K562 (cell line): ENCODE data around the gene CRB2. TPM values are rescaled to one million over a fixed set of nuclear protein-coding genes. Genes with fewer than 3 reads are reported as not detected.

Experiments
- DIDO1 ChIP-seq: fragments of 450-650 bp; IDR thresholded peaks from 2 replicates; pipeline ENCODE4 v1.6.1; 2016; ENCODE audit warnings: low read depth, missing biosample characterization, missing genetic modification characterization
- KLF10 ChIP-seq: fragments of 250-450 bp; sonication (Bioruptor Pico); IDR thresholded peaks from 2 replicates; pipeline ENCODE4 v1.6.1; 2021; ENCODE audit warnings: matching md5 sums
- POLR2A ChIP-seq: fragments of 450-650 bp; conservative IDR thresholded peaks from 2 replicates; pipeline ENCODE4 v1.6.1; 2016
- SRSF3 ChIP-seq: fragments of 200-400 bp; formaldehyde crosslinking; IDR thresholded peaks from 2 replicates; pipeline ENCODE4 v1.6.1; 2016; ENCODE audit warnings: mild to moderate bottlenecking, low read length, moderate library complexity; ENCODE audit not compliant: insufficient read depth
- ZNF445 ChIP-seq: fragments of 250-450 bp; sonication (Bioruptor Pico); IDR thresholded peaks from 2 replicates; pipeline ENCODE4 v1.4.0; 2020; ENCODE audit warnings: low read depth, mild to moderate bottlenecking, moderate library complexity
- polyA plus RNA-seq, 8 experiments: library from polyadenylated mRNA; depleted of rRNA in 4 of 8; stranded (reverse) in 5 of 8; unstranded in 3 of 8; fragments of >200 nt; fragmentation: Nextera tagmentation in 2 of 8; fragmentation: Illumina TruSeq in 1 of 8; extraction: Ambion mirVana in 2 of 8; extraction: Trizol in 1 of 8; gene quantifications; 2 replicates each; pipeline versions ENCODE4 v1.2.1 to v1.2.3, GENCODE V29; 2011 to 2014; ENCODE audit warnings: inconsistent platforms in 1 of 8, missing spikeins in 1 of 8
- total RNA-seq, 7 experiments: library from RNA; depleted of rRNA in 6 of 7; stranded (reverse); fragments of >200 nt in 6 of 7; fragmentation: Illumina TruSeq in 2 of 7; extraction: Trizol in 2 of 7; gene quantifications; 2 replicates each; pipeline versions ENCODE4 v1.2.1 to v1.2.3, GENCODE V29; 2011 to 2021; ENCODE audit warnings: low replicate concordance in 1 of 7
- TF ChIP-seq, protein P1 (sequence below), 2 experiments: fragments of 450-650 bp in 1 of 2; sonication (generic) in 1 of 2; formaldehyde crosslinking in 1 of 2; IDR thresholded peaks; 2 replicates each; pipeline versions ENCODE4 v1.7.1 to v1.9.0; 2016 to 2022; ENCODE audit warnings: inconsistent platforms in 1 of 2, mild to moderate bottlenecking in 1 of 2, missing genetic modification reagents in 1 of 2
- TF ChIP-seq, protein P2 (sequence below): fragments of 450-650 bp; IDR thresholded peaks from 2 replicates; pipeline ENCODE4 v1.7.0; 2016; ENCODE audit warnings: borderline replicate concordance
- TF ChIP-seq, protein P3 (sequence below): fragments of 250-450 bp; sonication (Bioruptor Pico); IDR thresholded peaks from 2 replicates; pipeline ENCODE4 v1.4.0; 2020; ENCODE audit warnings: mild to moderate bottlenecking, moderate library complexity
- TF ChIP-seq, protein P4 (sequence below): sonication (generic); formaldehyde crosslinking; IDR thresholded peaks from 2 replicates; pipeline ENCODE4 v1.4.0; 2020; ENCODE audit warnings: mild to moderate bottlenecking, missing genetic modification reagents

The CRB2 gene
- total and polyA plus RNA-seq, 9 of the 15 experiments (the other 6 are each of a cell fraction or from before 2014, with no cell fraction given): 0.13 to 1.2 (median 0.25) TPM; not detected in 2

DNA sequence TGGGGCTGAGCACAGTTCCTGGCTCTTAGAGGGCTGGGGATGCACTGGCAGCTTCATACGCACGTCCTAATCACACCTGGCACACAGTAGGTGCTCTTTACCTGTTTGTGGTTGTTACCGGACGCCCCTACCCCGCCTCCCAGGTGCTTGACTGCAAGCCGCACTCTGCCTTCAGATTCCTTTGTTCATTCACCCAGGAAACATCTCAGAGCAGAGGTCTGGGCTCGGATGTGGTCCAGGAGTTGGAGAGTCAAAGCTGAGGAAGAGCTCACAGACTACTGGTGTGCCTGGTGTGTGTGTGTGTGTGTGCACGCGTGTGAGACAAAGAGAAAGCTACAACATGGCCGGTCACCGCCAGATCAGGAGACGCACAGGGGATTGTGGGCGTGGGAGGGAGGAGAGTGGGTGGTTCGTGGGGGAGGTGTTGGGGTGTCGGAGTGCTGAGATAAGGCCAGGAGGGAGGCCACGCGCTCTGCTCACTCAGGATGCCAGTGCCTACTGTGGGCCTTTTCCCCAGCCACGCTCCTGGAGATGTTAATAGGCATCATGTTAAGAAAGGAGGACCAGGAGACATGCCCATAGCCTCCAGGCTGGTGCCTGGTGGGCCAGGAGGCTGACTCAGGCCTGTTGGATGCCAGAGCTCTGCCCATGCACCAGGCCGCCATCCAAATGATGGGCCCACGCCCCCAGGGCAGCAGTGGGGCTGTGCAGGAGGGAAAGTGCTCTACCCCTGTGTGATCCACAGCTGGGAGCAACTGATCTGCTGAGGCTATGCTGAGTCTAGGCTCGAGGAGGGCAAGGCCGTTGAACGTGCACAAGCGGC lies 39.9 kb downstream of the CRB2 start (continued):
- TF ChIP-seq, protein P1, sequence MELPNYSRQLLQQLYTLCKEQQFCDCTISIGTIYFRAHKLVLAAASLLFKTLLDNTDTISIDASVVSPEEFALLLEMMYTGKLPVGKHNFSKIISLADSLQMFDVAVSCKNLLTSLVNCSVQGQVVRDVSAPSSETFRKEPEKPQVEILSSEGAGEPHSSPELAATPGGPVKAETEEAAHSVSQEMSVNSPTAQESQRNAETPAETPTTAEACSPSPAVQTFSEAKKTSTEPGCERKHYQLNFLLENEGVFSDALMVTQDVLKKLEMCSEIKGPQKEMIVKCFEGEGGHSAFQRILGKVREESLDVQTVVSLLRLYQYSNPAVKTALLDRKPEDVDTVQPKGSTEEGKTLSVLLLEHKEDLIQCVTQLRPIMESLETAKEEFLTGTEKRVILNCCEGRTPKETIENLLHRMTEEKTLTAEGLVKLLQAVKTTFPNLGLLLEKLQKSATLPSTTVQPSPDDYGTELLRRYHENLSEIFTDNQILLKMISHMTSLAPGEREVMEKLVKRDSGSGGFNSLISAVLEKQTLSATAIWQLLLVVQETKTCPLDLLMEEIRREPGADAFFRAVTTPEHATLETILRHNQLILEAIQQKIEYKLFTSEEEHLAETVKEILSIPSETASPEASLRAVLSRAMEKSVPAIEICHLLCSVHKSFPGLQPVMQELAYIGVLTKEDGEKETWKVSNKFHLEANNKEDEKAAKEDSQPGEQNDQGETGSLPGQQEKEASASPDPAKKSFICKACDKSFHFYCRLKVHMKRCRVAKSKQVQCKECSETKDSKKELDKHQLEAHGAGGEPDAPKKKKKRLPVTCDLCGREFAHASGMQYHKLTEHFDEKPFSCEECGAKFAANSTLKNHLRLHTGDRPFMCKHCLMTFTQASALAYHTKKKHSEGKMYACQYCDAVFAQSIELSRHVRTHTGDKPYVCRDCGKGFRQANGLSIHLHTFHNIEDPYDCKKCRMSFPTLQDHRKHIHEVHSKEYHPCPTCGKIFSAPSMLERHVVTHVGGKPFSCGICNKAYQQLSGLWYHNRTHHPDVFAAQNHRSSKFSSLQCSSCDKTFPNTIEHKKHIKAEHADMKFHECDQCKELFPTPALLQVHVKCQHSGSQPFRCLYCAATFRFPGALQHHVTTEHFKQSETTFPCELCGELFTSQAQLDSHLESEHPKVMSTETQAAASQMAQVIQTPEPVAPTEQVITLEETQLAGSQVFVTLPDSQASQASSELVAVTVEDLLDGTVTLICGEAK (IDR thresholded peaks at IDR 0.05): no peak
- TF ChIP-seq, protein P1 (CRISPR knock-in tag; IDR thresholded peaks at IDR 0.05): no peak
- no peak for TF ChIP-seq SRSF3
- no peak for TF ChIP-seq KLF10
- TF ChIP-seq, protein P2, sequence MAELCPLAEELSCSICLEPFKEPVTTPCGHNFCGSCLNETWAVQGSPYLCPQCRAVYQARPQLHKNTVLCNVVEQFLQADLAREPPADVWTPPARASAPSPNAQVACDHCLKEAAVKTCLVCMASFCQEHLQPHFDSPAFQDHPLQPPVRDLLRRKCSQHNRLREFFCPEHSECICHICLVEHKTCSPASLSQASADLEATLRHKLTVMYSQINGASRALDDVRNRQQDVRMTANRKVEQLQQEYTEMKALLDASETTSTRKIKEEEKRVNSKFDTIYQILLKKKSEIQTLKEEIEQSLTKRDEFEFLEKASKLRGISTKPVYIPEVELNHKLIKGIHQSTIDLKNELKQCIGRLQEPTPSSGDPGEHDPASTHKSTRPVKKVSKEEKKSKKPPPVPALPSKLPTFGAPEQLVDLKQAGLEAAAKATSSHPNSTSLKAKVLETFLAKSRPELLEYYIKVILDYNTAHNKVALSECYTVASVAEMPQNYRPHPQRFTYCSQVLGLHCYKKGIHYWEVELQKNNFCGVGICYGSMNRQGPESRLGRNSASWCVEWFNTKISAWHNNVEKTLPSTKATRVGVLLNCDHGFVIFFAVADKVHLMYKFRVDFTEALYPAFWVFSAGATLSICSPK: no peak
- TF ChIP-seq, protein P3, sequence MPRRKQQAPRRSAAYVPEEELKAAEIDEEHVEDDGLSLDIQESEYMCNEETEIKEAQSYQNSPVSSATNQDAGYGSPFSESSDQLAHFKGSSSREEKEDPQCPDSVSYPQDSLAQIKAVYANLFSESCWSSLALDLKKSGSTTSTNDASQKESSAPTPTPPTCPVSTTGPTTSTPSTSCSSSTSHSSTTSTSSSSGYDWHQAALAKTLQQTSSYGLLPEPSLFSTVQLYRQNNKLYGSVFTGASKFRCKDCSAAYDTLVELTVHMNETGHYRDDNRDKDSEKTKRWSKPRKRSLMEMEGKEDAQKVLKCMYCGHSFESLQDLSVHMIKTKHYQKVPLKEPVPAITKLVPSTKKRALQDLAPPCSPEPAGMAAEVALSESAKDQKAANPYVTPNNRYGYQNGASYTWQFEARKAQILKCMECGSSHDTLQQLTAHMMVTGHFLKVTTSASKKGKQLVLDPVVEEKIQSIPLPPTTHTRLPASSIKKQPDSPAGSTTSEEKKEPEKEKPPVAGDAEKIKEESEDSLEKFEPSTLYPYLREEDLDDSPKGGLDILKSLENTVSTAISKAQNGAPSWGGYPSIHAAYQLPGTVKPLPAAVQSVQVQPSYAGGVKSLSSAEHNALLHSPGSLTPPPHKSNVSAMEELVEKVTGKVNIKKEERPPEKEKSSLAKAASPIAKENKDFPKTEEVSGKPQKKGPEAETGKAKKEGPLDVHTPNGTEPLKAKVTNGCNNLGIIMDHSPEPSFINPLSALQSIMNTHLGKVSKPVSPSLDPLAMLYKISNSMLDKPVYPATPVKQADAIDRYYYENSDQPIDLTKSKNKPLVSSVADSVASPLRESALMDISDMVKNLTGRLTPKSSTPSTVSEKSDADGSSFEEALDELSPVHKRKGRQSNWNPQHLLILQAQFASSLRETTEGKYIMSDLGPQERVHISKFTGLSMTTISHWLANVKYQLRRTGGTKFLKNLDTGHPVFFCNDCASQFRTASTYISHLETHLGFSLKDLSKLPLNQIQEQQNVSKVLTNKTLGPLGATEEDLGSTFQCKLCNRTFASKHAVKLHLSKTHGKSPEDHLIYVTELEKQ (CRISPR knock-in tag): no peak
- TF ChIP-seq, protein P4, sequence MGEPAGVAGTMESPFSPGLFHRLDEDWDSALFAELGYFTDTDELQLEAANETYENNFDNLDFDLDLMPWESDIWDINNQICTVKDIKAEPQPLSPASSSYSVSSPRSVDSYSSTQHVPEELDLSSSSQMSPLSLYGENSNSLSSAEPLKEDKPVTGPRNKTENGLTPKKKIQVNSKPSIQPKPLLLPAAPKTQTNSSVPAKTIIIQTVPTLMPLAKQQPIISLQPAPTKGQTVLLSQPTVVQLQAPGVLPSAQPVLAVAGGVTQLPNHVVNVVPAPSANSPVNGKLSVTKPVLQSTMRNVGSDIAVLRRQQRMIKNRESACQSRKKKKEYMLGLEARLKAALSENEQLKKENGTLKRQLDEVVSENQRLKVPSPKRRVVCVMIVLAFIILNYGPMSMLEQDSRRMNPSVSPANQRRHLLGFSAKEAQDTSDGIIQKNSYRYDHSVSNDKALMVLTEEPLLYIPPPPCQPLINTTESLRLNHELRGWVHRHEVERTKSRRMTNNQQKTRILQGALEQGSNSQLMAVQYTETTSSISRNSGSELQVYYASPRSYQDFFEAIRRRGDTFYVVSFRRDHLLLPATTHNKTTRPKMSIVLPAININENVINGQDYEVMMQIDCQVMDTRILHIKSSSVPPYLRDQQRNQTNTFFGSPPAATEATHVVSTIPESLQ (CRISPR knock-in tag): no peak
- 0 out of 2 replicates have a peak, but pooled peaks have one; percentile 32 for TF ChIP-seq POLR2A
- no peak for TF ChIP-seq DIDO1
- no peak for TF ChIP-seq ZNF445 (CRISPR knock-in tag)
